ENCODE measurements around the gene COBL.

GRCh38 chr7:51242007-51242691 lies 74.5 kb downstream of the COBL start:
- TF ChIP-seq POLR2A (IDR thresholded peaks at IDR 0.05; ENCODE audit: low read depth, low read length) = no peak
- TF ChIP-seq TAF1 (IDR thresholded peaks at IDR 0.05; ENCODE audit: borderline replicate concordance, low read depth, low read length) = no peak
- TF ChIP-seq POLR2AphosphoS5 (IDR thresholded peaks at IDR 0.05; ENCODE audit: low read depth, low read length) = no peak

Measured in GM12892 (cell line).